Stomach (tissue), 19 donors: ENCODE data around the gene TMSB15B. TPM values are rescaled to one million over a fixed set of nuclear protein-coding genes. Genes with fewer than 3 reads are reported as not detected.
A peak's percentile ranks its signal among the peaks of the same experiment; 100 is the strongest.
"Not testable (repeated sequence)": the region's sequence is repeated elsewhere in the genome, so short reads cannot be mapped to it uniquely, and the experiment has no call there.

ENCODE experiments used
- DNase-seq, 2 donors: peaks; one replicate each; pipeline versions ENCODE4 v3.0.0 to v3.0.0-alpha.2; 2013 to 2019
- H3K27ac ChIP-seq, 5 donors: fragments of 200-600 bp in 4 of 5; sonication (generic) in 4 of 5; one replicate each; pipeline ENCODE4 v1.5.1; 2013 to 2019; ENCODE audit warnings: mild to moderate bottlenecking in 1 of 5, moderate library complexity in 1 of 5
- H3K27me3 ChIP-seq, 3 donors: fragments of 200-600 bp; sonication (generic); one replicate each; pipeline ENCODE4 v1.5.1; 2017 to 2019; ENCODE audit warnings: mixed run types in 1 of 3
- H3K36me3 ChIP-seq, 4 donors: fragments of 200-600 bp; sonication (generic); 1 replicate in 3 of 4; 2 replicates in 1 of 4; pipeline ENCODE4 v1.5.1; 2016 to 2019
- H3K4me1 ChIP-seq, 4 donors: fragments of 200-600 bp; sonication (generic); one replicate each; pipeline ENCODE4 v1.5.1; 2016 to 2019
- H3K4me3 ChIP-seq, 4 donors: fragments of 200-600 bp; sonication (generic) in 3 of 4; one replicate each; pipeline ENCODE4 v1.5.1; 2016 to 2019; ENCODE audit warnings: mild to moderate bottlenecking in 1 of 4
- H3K9me3 ChIP-seq, 4 donors: fragments of 200-600 bp; sonication (generic); one replicate each; pipeline ENCODE4 v1.5.1; 2016 to 2019
- EP300 ChIP-seq: sonication (generic); formaldehyde crosslinking; IDR thresholded peaks from one replicate; pipeline ENCODE4 v1.6.1; 2017; ENCODE audit warnings: antibody characterized with exemption
- POLR2A ChIP-seq, 4 donors: fragments of 450-650 bp; IDR thresholded peaks; one replicate each; pipeline ENCODE4 v1.6.1; 2016; ENCODE audit warnings: antibody characterized with exemption in 4 of 4, control low read depth in 2 of 4, mild to moderate bottlenecking in 1 of 4, moderate library complexity in 1 of 4
- POLR2AphosphoS5 ChIP-seq, 3 donors: sonication (generic); formaldehyde crosslinking; IDR thresholded peaks; one replicate each; pipeline ENCODE4 v1.6.1; 2016; ENCODE audit warnings: antibody characterized with exemption in 3 of 3
- WGBS, 5 donors: extraction: QIAGEN DNeasy Blood & Tissue Kit in 3 of 5; methylation state at CpG; one replicate each; pipeline versions ENCODE4 v1.1.5 to v1.1.7; 2013 to 2018; 5-methylcytosine and 5-hydroxymethylcytosine counted together
- intact Hi-C: fragments of 100-400 bp; cut with DNase I; formaldehyde crosslinking; loops from one replicate; pipeline ENCODE4 v1.15.1; 2023; ENCODE audit warnings: low total_unique reads
- long read RNA-seq, 10 donors: transcript quantifications; one replicate each; lab custom pipeline, GENCODE V29; 2026
- polyA plus RNA-seq, 3 donors: library from polyadenylated mRNA; stranded (reverse); fragments of 200-250 nt; gene quantifications; one replicate each; pipeline ENCODE4 v1.2.3, GENCODE V29; 2013
- total RNA-seq, 5 donors: library from RNA; depleted of rRNA; stranded (reverse); fragments of >200 nt; gene quantifications; one replicate each; pipeline versions ENCODE4 v1.1.0 to v1.2.3, GENCODE V29; 2014 to 2016
- TF ChIP-seq, protein P1 (sequence below), 7 experiments: fragments of 450-650 bp in 4 of 7; fragments of 200-600 bp in 3 of 7; sonication (generic) in 3 of 7; IDR thresholded peaks; one replicate each; pipeline ENCODE4 v1.5.1; 2016 to 2019; ENCODE audit warnings: antibody characterized with exemption in 7 of 7, control low read depth in 2 of 7, mild to moderate bottlenecking in 1 of 7
- donor health status: healthy with polysubstance abuse.
- donor health status: Bipolar disorder and iron deficiency.
- donor health status: healthy.

The TMSB15B gene
- total RNA-seq (1 to 10 TPM in 2 of 5 donors, not detected in 3; 3.8 to 8.8 TPM), polyA plus RNA-seq (1 to 10 TPM; 5.3 to 9.6 (median 5.7) TPM)
- long read RNA-seq, donor 1, partial matches to known transcripts: 0 of 4 reads
- long read RNA-seq, donor 1, other reads (novel, unspliced or antisense): 0 of 4 reads
- long read RNA-seq, donor 2, partial matches to known transcripts: 0 of 2 reads
- long read RNA-seq, donor 2, other reads (novel, unspliced or antisense): 0 of 2 reads
- long read RNA-seq, donor 3, partial matches to known transcripts: 0 of 1 reads
- long read RNA-seq, donor 3, other reads (novel, unspliced or antisense): 0 of 1 reads
- long read RNA-seq, donor 4, partial matches to known transcripts: 0 of 2 reads
- long read RNA-seq, donor 4, other reads (novel, unspliced or antisense): 0 of 2 reads
- long read RNA-seq, donor 5, transcript TMSB15B-204 (3 exons, 665 nt): major isoform, 5 of 6 reads
- long read RNA-seq, donor 5, partial matches to known transcripts: 0 of 6 reads
- long read RNA-seq, donor 5, other reads (novel, unspliced or antisense): 0 of 6 reads
- long read RNA-seq, donor 6, transcript TMSB15B-204 (3 exons, 665 nt): major isoform, 7 of 36 reads
- long read RNA-seq, donor 6, partial matches to known transcripts: 0 of 36 reads
- long read RNA-seq, donor 6, other reads (novel, unspliced or antisense): 27 of 36 reads
- long read RNA-seq, donor 7, partial matches to known transcripts: 0 of 3 reads
- long read RNA-seq, donor 7, other reads (novel, unspliced or antisense): 0 of 3 reads
- long read RNA-seq, donor 8, partial matches to known transcripts: 0 of 3 reads
- long read RNA-seq, donor 8, other reads (novel, unspliced or antisense): 0 of 3 reads
- long read RNA-seq, donor 9, partial matches to known transcripts: 0 of 3 reads
- long read RNA-seq, donor 9, other reads (novel, unspliced or antisense): 0 of 3 reads
- long read RNA-seq, donor 10, partial matches to known transcripts: 0 of 2 reads
- long read RNA-seq, donor 10, other reads (novel, unspliced or antisense): 0 of 2 reads

DNA sequence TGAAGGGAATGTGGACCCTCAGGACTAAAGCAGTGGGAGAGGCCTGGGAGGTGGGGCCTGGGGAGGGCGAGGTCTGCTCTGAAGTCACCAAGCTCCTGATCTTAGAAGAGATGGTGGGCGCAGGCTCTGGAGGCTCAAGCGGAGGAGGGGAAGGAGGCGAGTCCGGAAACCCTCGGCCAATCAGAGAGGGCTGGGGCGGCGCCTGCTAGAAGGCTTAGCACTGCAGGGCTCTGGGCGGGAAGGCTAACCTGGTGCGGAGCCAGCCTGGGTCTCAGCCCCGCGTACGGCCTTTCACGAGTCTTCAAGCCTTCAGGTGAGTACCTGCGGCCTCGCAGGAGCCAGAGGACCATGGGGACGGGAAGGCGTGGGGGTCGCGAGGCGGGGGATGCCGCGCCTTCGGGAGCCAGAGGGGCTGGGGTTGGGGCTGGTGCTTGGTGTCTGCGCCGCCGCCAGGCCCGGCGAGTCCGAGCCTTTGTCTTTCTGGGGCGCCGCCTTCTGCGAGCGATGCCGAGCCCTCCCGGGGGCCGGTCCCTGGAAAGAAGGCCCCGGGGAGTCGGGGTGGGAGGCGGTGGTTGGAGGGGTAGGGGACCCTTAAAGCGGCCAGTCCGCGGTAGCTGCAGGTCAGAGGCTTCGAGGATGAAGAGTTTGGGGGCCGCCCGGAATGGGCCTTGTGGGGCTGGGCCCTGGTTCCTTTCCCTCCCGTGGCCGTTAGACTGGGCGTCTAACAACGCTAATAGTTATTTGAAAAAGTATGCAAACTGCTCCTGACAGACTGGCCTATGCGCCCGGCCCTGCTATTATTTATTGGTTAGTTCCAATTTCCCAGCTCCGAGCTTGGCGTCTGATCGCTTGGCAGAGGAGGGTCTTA lies at the start of gene TMSB15B:
Gene TMSB15B, plus strand, starts transcription at position 217 of the 868 bp plus-strand sequence.
- H3K4me1 ChIP-seq, DNase-seq, H3K27ac ChIP-seq, H3K27me3 ChIP-seq, H3K4me3 ChIP-seq, intact Hi-C loops, H3K36me3 ChIP-seq, H3K9me3 ChIP-seq: not testable (repeated sequence)
- no CpG with 5 or more reads among the region's 55 CpGs for WGBS, 5 donors

- Histone ChIP-seq H3K27me3 (peaks cover 0 to 6% (median 0%) of the 10 kb centered on the region in 3 donors), H3K4me3 (no peak overlapping the region), H3K36me3 (no peaks in the 10 kb centered on the region), H3K9me3 (peaks cover 0 to under 1% (median 0%) of the 10 kb centered on the region in 4 donors), H3K4me1 (no peaks in the 10 kb centered on the region), H3K27ac (no peak overlapping the region)
- 62 to 84% (median 78%) methylated on average over 9 to 10 of the region's 10 CpGs for WGBS, 5 donors
- DNase-seq: no peak
- intact Hi-C loops: no loop called here
- TF ChIP-seq POLR2A (IDR thresholded peaks at IDR 0.05): no peak
- TF ChIP-seq, protein P1, sequence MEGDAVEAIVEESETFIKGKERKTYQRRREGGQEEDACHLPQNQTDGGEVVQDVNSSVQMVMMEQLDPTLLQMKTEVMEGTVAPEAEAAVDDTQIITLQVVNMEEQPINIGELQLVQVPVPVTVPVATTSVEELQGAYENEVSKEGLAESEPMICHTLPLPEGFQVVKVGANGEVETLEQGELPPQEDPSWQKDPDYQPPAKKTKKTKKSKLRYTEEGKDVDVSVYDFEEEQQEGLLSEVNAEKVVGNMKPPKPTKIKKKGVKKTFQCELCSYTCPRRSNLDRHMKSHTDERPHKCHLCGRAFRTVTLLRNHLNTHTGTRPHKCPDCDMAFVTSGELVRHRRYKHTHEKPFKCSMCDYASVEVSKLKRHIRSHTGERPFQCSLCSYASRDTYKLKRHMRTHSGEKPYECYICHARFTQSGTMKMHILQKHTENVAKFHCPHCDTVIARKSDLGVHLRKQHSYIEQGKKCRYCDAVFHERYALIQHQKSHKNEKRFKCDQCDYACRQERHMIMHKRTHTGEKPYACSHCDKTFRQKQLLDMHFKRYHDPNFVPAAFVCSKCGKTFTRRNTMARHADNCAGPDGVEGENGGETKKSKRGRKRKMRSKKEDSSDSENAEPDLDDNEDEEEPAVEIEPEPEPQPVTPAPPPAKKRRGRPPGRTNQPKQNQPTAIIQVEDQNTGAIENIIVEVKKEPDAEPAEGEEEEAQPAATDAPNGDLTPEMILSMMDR (IDR thresholded peaks at IDR 0.05): no peak
- no peak for TF ChIP-seq POLR2AphosphoS5 (IDR thresholded peaks at IDR 0.05)
- no peak for TF ChIP-seq EP300
Observed at GRCh38 chrX:103913356-103914020, 48.9 kb upstream of the TMSB15B start.

DNA sequence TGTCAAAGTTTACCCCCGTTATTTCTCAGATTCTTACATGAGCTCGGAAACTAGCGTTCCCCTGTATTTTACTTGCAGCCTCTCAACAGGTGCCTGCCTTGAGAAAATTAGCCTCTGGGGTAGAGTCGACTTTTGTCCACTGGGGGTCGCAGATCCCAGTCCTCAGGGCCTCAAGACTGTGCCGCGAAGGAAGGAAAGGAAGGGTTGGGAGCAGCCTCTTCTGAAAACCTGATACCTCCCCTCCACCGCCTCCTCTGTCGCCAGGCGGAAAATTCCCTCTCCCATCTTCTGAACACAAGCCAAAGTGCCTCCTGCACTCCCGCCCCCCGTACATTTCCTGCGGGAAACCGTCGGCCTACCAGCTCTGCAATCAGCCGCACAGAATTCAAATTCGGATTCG lies 44.4 kb upstream of the TMSB15B start:
- peaks cover 0 to 11% (median 0%) of the 10 kb centered on the region in 3 donors for H3K27me3 ChIP-seq
- intact Hi-C loops: no loop called here
- peaks cover 0 to 8% (median 2%) of the 10 kb centered on the region in 4 donors for H3K4me1 ChIP-seq
- no peak for TF ChIP-seq POLR2AphosphoS5 (IDR thresholded peaks at IDR 0.05)
- TF ChIP-seq, protein P1 (IDR thresholded peaks at IDR 0.05): peak in 3 of 7 experiments; percentile 30 to 47 (median 32)
- peak overlapping the region in 3 of 5 donors; percentile 81 to 84 (median 82) for H3K27ac ChIP-seq
- DNase-seq: peak; percentile 45 to 84
- peaks cover 0 to 5% (median 0%) of the 10 kb centered on the region in 4 donors for H3K9me3 ChIP-seq
- H3K36me3 ChIP-seq: no peaks in the 10 kb centered on the region
- WGBS, 5 donors: 1 to 24% (median 8%) methylated on average over 13 to 18 of the region's 18 CpGs
- peak overlapping the region; percentile 54 to 61 (median 58) for H3K4me3 ChIP-seq

- intact Hi-C loops: no loop called here
- peaks cover 0 to 8% (median 2%) of the 10 kb centered on the region in 4 donors for H3K4me1 ChIP-seq
- H3K36me3 ChIP-seq: no peaks in the 10 kb centered on the region
- 1 to 30% (median 7%) methylated on average over 5 to 64 of the region's 64 CpGs for WGBS, 5 donors
- DNase-seq: peak; percentile 68 to 85
- H3K4me3 ChIP-seq: peak overlapping the region; percentile 54 to 61 (median 58)
- peaks cover 0 to 5% (median 0%) of the 10 kb centered on the region in 4 donors for H3K9me3 ChIP-seq
- H3K27ac ChIP-seq: peak overlapping the region; percentile 2 to 84 (median 81)
- peaks cover 0 to 6% (median 0%) of the 10 kb centered on the region in 3 donors for H3K27me3 ChIP-seq
- TF ChIP-seq, protein P1 (IDR thresholded peaks at IDR 0.05): no peak
- TF ChIP-seq EP300 (no peak), POLR2AphosphoS5 (IDR thresholded peaks at IDR 0.05) (no peak), POLR2A (IDR thresholded peaks at IDR 0.05) (no peak)
Observed at GRCh38 chrX:103918571-103919269, 43.7 kb upstream of the TMSB15B start.
